GM12878 (cell line): ENCODE results near the gene NPB.

Experiments used
- KLF5 ChIP-seq: fragments of 450-650 bp; IDR thresholded peaks from 2 replicates; pipeline ENCODE4 v1.6.1; 2014; ENCODE audit warnings: mild to moderate bottlenecking; ENCODE audit not compliant: partially characterized antibody
- POLR2A ChIP-seq: IDR thresholded peaks from 2 replicates; pipeline ENCODE4 v1.6.1; 2011; ENCODE audit warnings: low read depth, mild to moderate bottlenecking, low read length
- POLR2AphosphoS5 ChIP-seq: IDR thresholded peaks from 2 replicates; pipeline ENCODE4 v1.6.1; 2011; ENCODE audit warnings: mild to moderate bottlenecking, low read length, inconsistent platforms
- RFX5 ChIP-seq: IDR thresholded peaks from 2 replicates; pipeline ENCODE4 v1.6.1; 2011; ENCODE audit warnings: low read depth, low read length, improper control_type of control experiment
- TF ChIP-seq, protein P1 (sequence below): fragments of 150-350 bp; IDR thresholded peaks from 2 replicates; pipeline ENCODE4 v1.6.1; 2016; ENCODE audit warnings: low read depth, low read length

DNA sequence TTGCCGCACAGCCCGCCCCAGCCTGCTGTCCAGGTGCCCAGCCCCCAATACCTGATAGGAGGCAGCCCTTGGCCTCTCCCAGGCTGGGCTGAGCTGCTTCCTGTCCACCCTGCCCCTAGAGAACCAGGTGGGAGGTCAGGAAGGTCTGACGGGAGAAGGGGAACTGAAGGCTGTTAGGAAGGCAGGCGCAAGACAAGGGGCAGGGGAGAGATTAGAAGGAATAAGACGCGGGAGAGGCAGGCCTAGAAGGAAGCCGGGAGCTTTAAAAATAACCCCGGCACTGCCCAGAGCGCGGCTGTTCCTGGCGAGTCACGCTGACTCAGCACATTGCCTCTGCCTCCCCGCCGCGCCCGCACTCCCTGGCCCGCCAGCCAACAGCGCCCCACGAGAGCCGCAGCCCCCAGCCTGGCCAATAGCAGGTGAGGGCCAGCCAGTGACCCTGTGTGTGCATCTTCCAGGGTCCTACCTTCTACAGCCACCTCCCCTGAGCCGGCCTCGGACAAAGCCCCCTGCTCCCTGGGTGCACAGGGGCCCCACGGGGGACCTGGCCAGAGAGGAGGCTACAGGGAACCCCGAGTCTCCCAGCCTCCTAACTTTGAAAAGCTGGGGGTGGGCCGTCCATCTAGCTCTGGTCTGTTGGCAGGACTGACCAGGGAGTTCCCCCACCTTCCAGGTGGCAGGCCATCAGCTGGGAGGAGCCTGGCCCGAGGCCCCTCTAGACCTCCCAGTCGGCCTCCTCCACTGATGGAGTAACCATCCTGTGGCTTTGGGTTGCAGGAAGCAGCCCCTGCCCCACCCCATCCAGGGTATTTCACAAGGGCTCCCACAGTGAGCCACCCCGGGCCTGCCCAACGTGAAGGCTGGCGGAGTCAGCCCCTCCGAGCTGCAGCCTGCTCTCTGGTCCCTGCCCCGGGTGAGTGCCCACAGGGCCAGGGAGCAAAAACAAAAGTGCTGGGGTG is 21.5 kb downstream of the NPB start:
- TF ChIP-seq RFX5 = no peak
- TF ChIP-seq, protein P1, sequence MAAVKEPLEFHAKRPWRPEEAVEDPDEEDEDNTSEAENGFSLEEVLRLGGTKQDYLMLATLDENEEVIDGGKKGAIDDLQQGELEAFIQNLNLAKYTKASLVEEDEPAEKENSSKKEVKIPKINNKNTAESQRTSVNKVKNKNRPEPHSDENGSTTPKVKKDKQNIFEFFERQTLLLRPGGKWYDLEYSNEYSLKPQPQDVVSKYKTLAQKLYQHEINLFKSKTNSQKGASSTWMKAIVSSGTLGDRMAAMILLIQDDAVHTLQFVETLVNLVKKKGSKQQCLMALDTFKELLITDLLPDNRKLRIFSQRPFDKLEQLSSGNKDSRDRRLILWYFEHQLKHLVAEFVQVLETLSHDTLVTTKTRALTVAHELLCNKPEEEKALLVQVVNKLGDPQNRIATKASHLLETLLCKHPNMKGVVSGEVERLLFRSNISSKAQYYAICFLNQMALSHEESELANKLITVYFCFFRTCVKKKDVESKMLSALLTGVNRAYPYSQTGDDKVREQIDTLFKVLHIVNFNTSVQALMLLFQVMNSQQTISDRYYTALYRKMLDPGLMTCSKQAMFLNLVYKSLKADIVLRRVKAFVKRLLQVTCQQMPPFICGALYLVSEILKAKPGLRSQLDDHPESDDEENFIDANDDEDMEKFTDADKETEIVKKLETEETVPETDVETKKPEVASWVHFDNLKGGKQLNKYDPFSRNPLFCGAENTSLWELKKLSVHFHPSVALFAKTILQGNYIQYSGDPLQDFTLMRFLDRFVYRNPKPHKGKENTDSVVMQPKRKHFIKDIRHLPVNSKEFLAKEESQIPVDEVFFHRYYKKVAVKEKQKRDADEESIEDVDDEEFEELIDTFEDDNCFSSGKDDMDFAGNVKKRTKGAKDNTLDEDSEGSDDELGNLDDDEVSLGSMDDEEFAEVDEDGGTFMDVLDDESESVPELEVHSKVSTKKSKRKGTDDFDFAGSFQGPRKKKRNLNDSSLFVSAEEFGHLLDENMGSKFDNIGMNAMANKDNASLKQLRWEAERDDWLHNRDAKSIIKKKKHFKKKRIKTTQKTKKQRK = no peak
- TF ChIP-seq KLF5 = no peak
- TF ChIP-seq POLR2AphosphoS5 = no peak
- TF ChIP-seq POLR2A = no peak
